ENCODE results near the gene POU5F1. TPM values are rescaled to one million over a fixed set of nuclear protein-coding genes. Genes with fewer than 3 reads are reported as not detected.
"Not testable (repeated sequence)": the region's sequence is repeated elsewhere in the genome, so short reads cannot be mapped to it uniquely, and the experiment has no call there.

The POU5F1 gene
- 0.18 TPM for polyA plus RNA-seq (2013)

GRCh38 chr6:31170600-31170881, at the start of gene POU5F1:
Gene POU5F1, minus strand, starts transcription at chr6:31170682. Its CDS starts 62 bp downstream, at chr6:31170620.
- WGBS (ENCODE audit: insufficient coverage) = no CpG with 5 or more reads among the region's 9 CpGs
- CTCF ChIA-PET = no interaction called here
- POLR2A ChIA-PET = no interaction called here

DNA sequence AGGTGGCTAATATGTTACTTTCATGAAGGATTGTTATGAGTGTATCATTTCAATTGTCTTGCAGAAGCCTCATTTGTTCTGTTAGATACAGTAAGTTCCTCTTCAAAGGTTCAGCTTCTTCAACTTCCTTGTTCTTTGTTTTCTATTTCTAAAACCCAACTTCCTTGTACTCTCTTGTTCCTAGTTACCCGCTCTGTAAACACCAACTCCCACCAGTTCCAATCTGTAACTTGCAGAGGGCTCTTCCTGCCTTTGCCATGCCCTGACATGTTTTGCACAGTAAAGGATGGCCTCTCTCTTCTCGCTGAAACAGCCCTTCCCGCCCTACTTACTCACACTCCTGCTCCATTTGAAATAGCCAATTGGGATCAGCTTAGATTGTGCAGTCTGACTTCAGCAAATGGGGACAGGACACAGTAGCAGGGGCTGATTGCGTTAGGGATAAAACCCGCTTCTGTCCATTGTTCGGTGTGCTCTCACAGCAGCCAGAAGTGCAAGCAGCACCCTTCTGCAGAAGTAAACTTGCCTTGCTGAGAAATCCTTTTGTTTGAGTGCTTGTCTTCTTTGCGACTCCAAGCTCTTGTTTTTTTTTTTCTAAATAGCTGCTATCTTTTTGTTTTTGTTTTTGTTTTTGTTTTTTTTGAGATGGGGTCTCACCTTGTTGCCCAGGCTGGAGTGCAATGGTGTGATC, 45.9 kb upstream of the POU5F1 start:
- peak in 2 of 3 donors; percentile 57 to 58 for DNase-seq
- POLR2A ChIA-PET = interaction anchor here (0.6 kb wide), 1 partner anchor 472 kb away, joined by 5 read pairs; the partner anchor contains the start of gene IER3
- Histone ChIP-seq H3K27me3 (replicated peaks in 2 of 5; ENCODE audit: control insufficient read depth in 4 of 5, insufficient read depth in 5 of 5, low read length in 4 of 5) (no peaks in the 10 kb centered on the region), H3K9me3 (ENCODE audit: control extremely low read depth in 1 of 5, control insufficient read depth in 4 of 5, insufficient read depth in 2 of 5, low read depth in 1 of 5, low read length in 4 of 5) (peaks cover 1 to 17% (median 11%) of the 10 kb centered on the region in 5 experiments), H3K4me3 (ENCODE audit: control insufficient read depth in 1 of 7, extremely low read depth in 1 of 7, insufficient read depth in 4 of 7, low read depth in 2 of 7, low read length in 6 of 7) (peak overlapping the region in 1 of 7 experiments; percentile 19), H3K4me1 (ENCODE audit: control extremely low read depth in 1 of 4, control insufficient read depth in 4 of 4, insufficient read depth in 4 of 4, low read length in 3 of 4) (peaks cover 0 to 4% (median 0%) of the 10 kb centered on the region in 4 experiments), H3K36me3 (ENCODE audit: control insufficient read depth in 4 of 4, insufficient read depth in 4 of 4, low read length in 3 of 4) (no peaks in the 10 kb centered on the region), H3K27ac (ENCODE audit: insufficient read depth in 1 of 2, low read depth in 1 of 2, low read length in 2 of 2, poor library complexity in 1 of 2, severe bottlenecking in 2 of 2) (no peak overlapping the region)
- CTCF ChIA-PET = interaction anchor here (1.4 to 2.1 kb wide), 3 partner anchors 12 to 18 kb away, joined by 3 to 4 read pairs (median 4); no protein-coding TSS in a partner anchor
- 87% methylated on average over 5 of the region's 7 CpGs for WGBS (ENCODE audit: insufficient coverage)

More at GRCh38 chr6:31170600-31170881, at the start of gene POU5F1:
- H3K9me3 ChIP-seq (ENCODE audit: control extremely low read depth in 1 of 5, control insufficient read depth in 4 of 5, insufficient read depth in 2 of 5, low read depth in 1 of 5, low read length in 4 of 5) = no peaks in the 10 kb centered on the region
- no peak within 1 kb of the TSS for H3K27ac ChIP-seq (ENCODE audit: insufficient read depth in 1 of 2, low read depth in 1 of 2, low read length in 2 of 2, poor library complexity in 1 of 2, severe bottlenecking in 2 of 2)
- DNase-seq = no peak
- H3K4me1 ChIP-seq (ENCODE audit: control extremely low read depth in 1 of 4, control insufficient read depth in 4 of 4, insufficient read depth in 4 of 4, low read length in 3 of 4) = peaks cover 0 to 4% (median under 1%) of the 10 kb centered on the region in 4 experiments
- H3K4me3 ChIP-seq (ENCODE audit: control insufficient read depth in 1 of 7, extremely low read depth in 1 of 7, insufficient read depth in 4 of 7, low read depth in 2 of 7, low read length in 6 of 7) = no peak within 1 kb of the TSS
- H3K36me3 ChIP-seq (ENCODE audit: control insufficient read depth in 4 of 4, insufficient read depth in 4 of 4, low read length in 3 of 4) = peaks cover 0 to 2% (median 0%) of the 10 kb centered on the region in 4 experiments
- no peaks in the 10 kb centered on the region for H3K27me3 ChIP-seq (replicated peaks in 2 of 5; ENCODE audit: control insufficient read depth in 4 of 5, insufficient read depth in 5 of 5, low read length in 4 of 5)

- H3K36me3 ChIP-seq (ENCODE audit: control insufficient read depth in 4 of 4, insufficient read depth in 4 of 4, low read length in 3 of 4); H3K4me1 ChIP-seq (ENCODE audit: control extremely low read depth in 1 of 4, control insufficient read depth in 4 of 4, insufficient read depth in 4 of 4, low read length in 3 of 4); DNase-seq; H3K27me3 ChIP-seq (replicated peaks in 2 of 5; ENCODE audit: control insufficient read depth in 4 of 5, insufficient read depth in 5 of 5, low read length in 4 of 5); H3K4me3 ChIP-seq (ENCODE audit: control insufficient read depth in 1 of 7, extremely low read depth in 1 of 7, insufficient read depth in 4 of 7, low read depth in 2 of 7, low read length in 6 of 7); H3K27ac ChIP-seq (ENCODE audit: insufficient read depth in 1 of 2, low read depth in 1 of 2, low read length in 2 of 2, poor library complexity in 1 of 2, severe bottlenecking in 2 of 2); POLR2A ChIA-PET: not testable (repeated sequence)
- CTCF ChIA-PET = interaction anchor here (1.4 kb wide), 1 partner anchor 13 kb away, joined by 3 read pairs; no protein-coding TSS in a partner anchor
- no CpG with 5 or more reads among the region's 2 CpGs for WGBS (ENCODE audit: insufficient coverage)
- peaks cover 1 to 17% (median 11%) of the 10 kb centered on the region in 5 experiments for H3K9me3 ChIP-seq (ENCODE audit: control extremely low read depth in 1 of 5, control insufficient read depth in 4 of 5, insufficient read depth in 2 of 5, low read depth in 1 of 5, low read length in 4 of 5)
Observed at GRCh38 chr6:31215216-31215615, 44.7 kb upstream of the POU5F1 start.

- WGBS (ENCODE audit: insufficient coverage) = 100% methylated on average over 1 of the region's 1 CpG
- DNase-seq = no peak
- no peak overlapping the region for H3K4me3 ChIP-seq (ENCODE audit: control insufficient read depth in 1 of 7, extremely low read depth in 1 of 7, insufficient read depth in 4 of 7, low read depth in 2 of 7, low read length in 6 of 7)
- CTCF ChIA-PET = interaction anchor here (0.9 kb wide), 1 partner anchor 31 kb away, joined by 3 read pairs; no protein-coding TSS in a partner anchor
- peaks cover 1 to 17% (median 11%) of the 10 kb centered on the region in 5 experiments for H3K9me3 ChIP-seq (ENCODE audit: control extremely low read depth in 1 of 5, control insufficient read depth in 4 of 5, insufficient read depth in 2 of 5, low read depth in 1 of 5, low read length in 4 of 5)
- H3K27me3 ChIP-seq (replicated peaks in 2 of 5; ENCODE audit: control insufficient read depth in 4 of 5, insufficient read depth in 5 of 5, low read length in 4 of 5) = no peaks in the 10 kb centered on the region
- POLR2A ChIA-PET = no interaction called here
- H3K4me1 ChIP-seq (ENCODE audit: control extremely low read depth in 1 of 4, control insufficient read depth in 4 of 4, insufficient read depth in 4 of 4, low read length in 3 of 4) = peaks cover 0 to 4% (median 0%) of the 10 kb centered on the region in 4 experiments
- H3K27ac ChIP-seq (ENCODE audit: insufficient read depth in 1 of 2, low read depth in 1 of 2, low read length in 2 of 2, poor library complexity in 1 of 2, severe bottlenecking in 2 of 2) = no peak overlapping the region
- no peaks in the 10 kb centered on the region for H3K36me3 ChIP-seq (ENCODE audit: control insufficient read depth in 4 of 4, insufficient read depth in 4 of 4, low read length in 3 of 4)
Observed at GRCh38 chr6:31214516-31214915, 44.0 kb upstream of the POU5F1 start.

DNA sequence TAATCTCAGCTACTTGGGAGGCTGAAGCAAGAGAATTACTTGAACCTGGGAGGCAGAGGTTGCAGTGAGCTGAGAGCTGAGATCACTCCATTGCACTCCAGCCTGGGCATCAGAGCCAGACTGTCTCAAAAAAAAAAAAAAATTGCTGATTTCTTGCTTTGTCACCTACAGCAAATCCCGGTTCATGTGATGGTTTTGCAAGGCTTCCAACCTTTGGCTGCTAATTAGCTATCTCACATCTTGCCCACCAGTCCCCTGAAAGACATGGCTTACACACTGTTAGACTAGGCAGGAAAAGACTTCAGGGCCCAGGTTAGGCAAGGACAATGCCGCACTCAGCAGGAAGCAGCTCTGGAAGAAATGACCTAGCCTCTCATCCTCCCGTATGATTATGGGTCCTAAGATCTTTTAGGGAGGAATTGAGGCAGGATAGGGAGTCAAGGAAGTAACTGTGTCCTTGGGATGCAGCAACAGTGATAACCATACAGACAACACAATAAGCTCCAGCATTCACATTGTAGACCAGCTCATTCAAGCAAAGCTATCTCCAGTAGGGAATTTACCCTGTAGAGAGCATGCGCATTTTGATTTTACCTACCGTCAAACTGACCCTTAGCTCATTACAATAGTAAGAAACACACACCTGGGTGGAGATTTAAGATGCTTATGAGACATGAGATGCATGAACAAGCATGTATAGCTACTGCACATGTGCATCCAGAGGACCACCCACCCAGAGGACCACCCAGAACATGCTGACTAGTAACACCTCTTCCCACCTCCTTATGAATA, 40.5 kb upstream of the POU5F1 start:
- H3K9me3 ChIP-seq (ENCODE audit: control extremely low read depth in 1 of 5, control insufficient read depth in 4 of 5, insufficient read depth in 2 of 5, low read depth in 1 of 5, low read length in 4 of 5) = peaks cover 0 to 7% (median 3%) of the 10 kb centered on the region in 5 experiments
- no peak overlapping the region for H3K4me3 ChIP-seq (ENCODE audit: control insufficient read depth in 1 of 7, extremely low read depth in 1 of 7, insufficient read depth in 4 of 7, low read depth in 2 of 7, low read length in 6 of 7)
- H3K36me3 ChIP-seq (ENCODE audit: control insufficient read depth in 4 of 4, insufficient read depth in 4 of 4, low read length in 3 of 4) = no peaks in the 10 kb centered on the region
- WGBS (ENCODE audit: insufficient coverage) = 90% methylated on average over 3 of the region's 5 CpGs
- DNase-seq = no peak
- H3K27ac ChIP-seq (ENCODE audit: insufficient read depth in 1 of 2, low read depth in 1 of 2, low read length in 2 of 2, poor library complexity in 1 of 2, severe bottlenecking in 2 of 2) = no peak overlapping the region
- H3K4me1 ChIP-seq (ENCODE audit: control extremely low read depth in 1 of 4, control insufficient read depth in 4 of 4, insufficient read depth in 4 of 4, low read length in 3 of 4) = no peaks in the 10 kb centered on the region
- H3K27me3 ChIP-seq (replicated peaks in 2 of 5; ENCODE audit: control insufficient read depth in 4 of 5, insufficient read depth in 5 of 5, low read length in 4 of 5) = no peaks in the 10 kb centered on the region
- CTCF ChIA-PET = interaction anchor here (0.6 to 1.4 kb wide), 4 partner anchors 14 to 156 kb away, joined by 3 read pairs; no protein-coding TSS in a partner anchor
- POLR2A ChIA-PET = no interaction called here

DNA sequence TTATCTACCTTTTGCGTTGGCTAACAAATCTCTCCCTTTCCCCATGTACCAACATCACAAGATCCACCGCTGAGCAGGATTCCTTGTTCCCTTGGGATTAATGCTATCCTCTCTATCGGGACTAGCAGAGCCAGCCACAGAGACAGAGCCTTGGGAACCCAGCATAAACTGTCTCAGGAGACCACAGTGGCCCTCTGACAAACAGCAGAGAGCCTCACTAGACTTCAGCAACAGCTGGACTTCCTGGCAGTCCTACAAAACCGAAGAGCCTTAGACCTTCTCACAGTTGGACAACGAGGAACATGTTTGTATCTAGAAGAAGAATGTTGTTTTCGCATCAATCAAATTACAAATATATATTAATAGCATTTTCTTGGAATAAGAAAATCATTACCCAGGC, 39.6 kb upstream of the POU5F1 start:
- POLR2A ChIA-PET = no interaction called here
- CTCF ChIA-PET = no interaction called here
- Histone ChIP-seq H3K9me3 (ENCODE audit: control extremely low read depth in 1 of 5, control insufficient read depth in 4 of 5, insufficient read depth in 2 of 5, low read depth in 1 of 5, low read length in 4 of 5) (peaks cover 0 to 6% (median 3%) of the 10 kb centered on the region in 5 experiments), H3K27me3 (replicated peaks in 2 of 5; ENCODE audit: control insufficient read depth in 4 of 5, insufficient read depth in 5 of 5, low read length in 4 of 5) (no peaks in the 10 kb centered on the region), H3K4me1 (ENCODE audit: control extremely low read depth in 1 of 4, control insufficient read depth in 4 of 4, insufficient read depth in 4 of 4, low read length in 3 of 4) (no peaks in the 10 kb centered on the region), H3K4me3 (ENCODE audit: control insufficient read depth in 1 of 7, extremely low read depth in 1 of 7, insufficient read depth in 4 of 7, low read depth in 2 of 7, low read length in 6 of 7) (no peak overlapping the region), H3K36me3 (ENCODE audit: control insufficient read depth in 4 of 4, insufficient read depth in 4 of 4, low read length in 3 of 4) (no peaks in the 10 kb centered on the region), H3K27ac (ENCODE audit: insufficient read depth in 1 of 2, low read depth in 1 of 2, low read length in 2 of 2, poor library complexity in 1 of 2, severe bottlenecking in 2 of 2) (no peak overlapping the region)
- WGBS (ENCODE audit: insufficient coverage) = 64% methylated on average over 3 of the region's 6 CpGs
- no peak for DNase-seq

GRCh38 chr6:31209137-31209536, 38.7 kb upstream of the POU5F1 start:
- Histone ChIP-seq H3K9me3 (ENCODE audit: control extremely low read depth in 1 of 5, control insufficient read depth in 4 of 5, insufficient read depth in 2 of 5, low read depth in 1 of 5, low read length in 4 of 5) (peaks cover 0 to 1% (median 0%) of the 10 kb centered on the region in 5 experiments), H3K4me1 (ENCODE audit: control extremely low read depth in 1 of 4, control insufficient read depth in 4 of 4, insufficient read depth in 4 of 4, low read length in 3 of 4) (peaks cover 0 to 9% (median 8%) of the 10 kb centered on the region in 4 experiments), H3K4me3 (ENCODE audit: control insufficient read depth in 1 of 7, extremely low read depth in 1 of 7, insufficient read depth in 4 of 7, low read depth in 2 of 7, low read length in 6 of 7) (no peak overlapping the region), H3K36me3 (ENCODE audit: control insufficient read depth in 4 of 4, insufficient read depth in 4 of 4, low read length in 3 of 4) (no peaks in the 10 kb centered on the region), H3K27me3 (replicated peaks in 2 of 5; ENCODE audit: control insufficient read depth in 4 of 5, insufficient read depth in 5 of 5, low read length in 4 of 5) (no peaks in the 10 kb centered on the region), H3K27ac (ENCODE audit: insufficient read depth in 1 of 2, low read depth in 1 of 2, low read length in 2 of 2, poor library complexity in 1 of 2, severe bottlenecking in 2 of 2) (no peak overlapping the region)
- CTCF ChIA-PET = interaction anchor here (0.6 kb wide), 1 partner anchor 156 kb away, joined by 3 read pairs; no protein-coding TSS in a partner anchor
- POLR2A ChIA-PET = no interaction called here
- 100% methylated on average over 1 of the region's 2 CpGs for WGBS (ENCODE audit: insufficient coverage)
- no peak for DNase-seq
